CD4-positive, CD25-positive, alpha-beta regulatory T cell (primary cell): Measurements from ENCODE around the gene GUCY1B1. TPM values are rescaled to one million over a fixed set of nuclear protein-coding genes. Genes with fewer than 3 reads are reported as not detected.

ENCODE experiments used
- ATAC-seq, 2 donors: fragments of 150-1000 bp; cut with Tn5 transposase; one replicate each; pipeline ENCODE4 v1.10.0; 2021; ENCODE audit warnings: low read depth in 2 of 2, moderate number of reproducible peaks in 2 of 2, moderate library complexity in 1 of 2
- DNase-seq, 3 donors: peaks; one replicate each; pipeline versions ENCODE4 v3.0.0 to v3.0.0-alpha.2; 2012 to 2022; ENCODE audit warnings: mixed read lengths in 1 of 3
- H3K27ac ChIP-seq: one replicate; pipeline ENCODE4 v1.7.0; 2013; ENCODE audit warnings: mild to moderate bottlenecking, low read length; ENCODE audit not compliant: insufficient read depth, poor library complexity, severe bottlenecking
- H3K27me3 ChIP-seq: one replicate; pipeline ENCODE4 v1.7.0; 2013; ENCODE audit warnings: low read length; ENCODE audit not compliant: control insufficient read depth, insufficient read depth
- H3K36me3 ChIP-seq: one replicate; pipeline ENCODE4 v1.7.0; 2013; ENCODE audit warnings: mild to moderate bottlenecking, low read length, moderate library complexity; ENCODE audit not compliant: control insufficient read depth, insufficient read depth
- H3K4me1 ChIP-seq: 2 replicates; pipeline ENCODE4 v1.7.0; 2013; ENCODE audit warnings: mild to moderate bottlenecking, low read length; ENCODE audit not compliant: insufficient read depth, control insufficient read depth, poor library complexity, severe bottlenecking
- H3K4me3 ChIP-seq: one replicate; pipeline ENCODE4 v1.7.0; 2013; ENCODE audit warnings: low read depth, mild to moderate bottlenecking, low read length, moderate library complexity
- H3K9me3 ChIP-seq, 2 experiments: 1 replicate in 1 of 2; 2 replicates in 1 of 2; pipeline ENCODE4 v1.7.0; 2013; ENCODE audit warnings: low read length in 2 of 2, mild to moderate bottlenecking in 1 of 2, moderate library complexity in 1 of 2; ENCODE audit not compliant: control insufficient read depth in 2 of 2
- H3K27ac Mint-ChIP-seq, 3 donors: one replicate each; pipeline ENCODE4 v1.8.0; 2020 to 2022; ENCODE audit warnings: mild to moderate bottlenecking in 3 of 3, mixed read lengths in 3 of 3, moderate library complexity in 2 of 3
- H3K27me3 Mint-ChIP-seq: one replicate; pipeline ENCODE4 v1.8.0; 2022; ENCODE audit warnings: mild to moderate bottlenecking, mixed read lengths
- H3K36me3 Mint-ChIP-seq: one replicate; pipeline ENCODE4 v1.8.0; 2020; ENCODE audit warnings: mixed read lengths
- H3K4me1 Mint-ChIP-seq, 4 donors: one replicate each; pipeline ENCODE4 v1.8.0; 2020 to 2022; ENCODE audit warnings: mixed read lengths in 4 of 4, mild to moderate bottlenecking in 1 of 4
- H3K4me3 Mint-ChIP-seq, 4 donors: one replicate each; pipeline ENCODE4 v1.8.0; 2020 to 2022; ENCODE audit warnings: mild to moderate bottlenecking in 4 of 4, mixed read lengths in 4 of 4, moderate library complexity in 3 of 4
- H3K9me3 Mint-ChIP-seq, 7 donors: one replicate each; pipeline ENCODE4 v1.8.0; 2020 to 2022; ENCODE audit warnings: mixed read lengths in 7 of 7, mild to moderate bottlenecking in 3 of 7, moderate library complexity in 2 of 7
- polyA plus RNA-seq, 4 donors: library from polyadenylated mRNA; unstranded; fragments of 300-500 nt; fragmentation: Illumina TruSeq; gene quantifications; one replicate each; pipeline ENCODE4 v1.2.3, GENCODE V29; 2021
- total RNA-seq: library from RNA; stranded (reverse); gene quantifications from one replicate; pipeline ENCODE4 v1.2.3, GENCODE V29; 2022

The GUCY1B1 gene
- total and polyA plus RNA-seq, 5 donors from 2014 or later, result 0.12 to 2.5 (median 0.16) TPM; not detected in 2

DNA sequence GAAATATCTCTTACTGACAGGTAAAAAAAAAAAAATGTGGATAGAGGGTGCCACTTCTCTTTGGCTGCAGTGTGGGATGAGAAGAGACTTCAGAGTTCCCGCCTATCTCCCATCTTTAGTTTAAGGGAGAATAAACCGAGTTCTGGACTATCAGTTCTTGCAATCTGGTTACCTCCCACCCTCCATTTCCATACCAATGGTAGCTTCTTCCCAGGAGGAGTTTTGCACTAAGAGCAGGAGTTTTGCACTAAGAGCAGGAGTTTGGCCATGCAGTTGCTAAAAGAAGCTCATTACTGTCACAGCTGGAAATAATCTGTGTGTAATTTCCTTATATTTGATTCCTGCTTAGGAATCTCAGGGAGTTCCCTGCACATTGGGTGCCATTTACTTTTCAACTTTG is 10.8 kb upstream of the GUCY1B1 start:
- Histone ChIP-seq H3K4me1 (no peaks in the 10 kb centered on the region), H3K4me3 (no peak overlapping the region), H3K27me3 (no peaks in the 10 kb centered on the region), H3K27ac (no peak overlapping the region), H3K36me3 (no peaks in the 10 kb centered on the region), H3K9me3 (no peaks in the 10 kb centered on the region)
- H3K27me3 Mint-ChIP-seq, result no peaks in the 10 kb centered on the region
- ATAC-seq, result no peak
- no peaks in the 10 kb centered on the region for H3K36me3 Mint-ChIP-seq
- H3K4me1 Mint-ChIP-seq, result no peaks in the 10 kb centered on the region
- H3K27ac Mint-ChIP-seq, result no peak overlapping the region
- no peak overlapping the region for H3K4me3 Mint-ChIP-seq
- DNase-seq, result no peak
- peaks cover 0 to 2% (median 0%) of the 10 kb centered on the region in 7 donors for H3K9me3 Mint-ChIP-seq

DNA sequence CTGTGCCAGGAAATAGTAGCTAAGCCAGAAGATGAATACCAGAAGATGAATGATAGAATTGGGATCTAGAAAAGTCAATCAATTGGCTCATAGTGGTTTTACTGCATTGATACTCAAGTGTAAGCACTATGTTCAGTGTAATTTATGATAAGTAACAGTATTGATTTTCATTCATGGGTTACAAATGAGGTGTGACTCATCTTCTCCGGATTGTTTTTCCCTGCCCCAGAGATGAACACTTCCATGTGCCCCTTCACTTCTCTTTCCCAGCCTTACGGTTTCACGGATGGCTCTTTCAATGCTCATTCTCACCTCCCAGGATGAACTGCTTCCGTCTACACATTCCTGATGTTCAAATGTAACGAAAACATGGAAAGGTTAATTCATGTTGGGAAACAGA is 9.8 kb upstream of the GUCY1B1 start:
- H3K36me3 ChIP-seq, result no peaks in the 10 kb centered on the region
- H3K27ac ChIP-seq, result no peak overlapping the region
- H3K4me3 ChIP-seq, result no peak overlapping the region
- H3K27me3 ChIP-seq, result no peaks in the 10 kb centered on the region
- no peaks in the 10 kb centered on the region for H3K9me3 ChIP-seq
- H3K36me3 Mint-ChIP-seq, result no peaks in the 10 kb centered on the region
- ATAC-seq, result no peak
- no peak for DNase-seq
- H3K4me3 Mint-ChIP-seq, result no peak overlapping the region
- H3K27ac Mint-ChIP-seq, result no peak overlapping the region
- H3K4me1 ChIP-seq, result no peaks in the 10 kb centered on the region
- peaks cover 0 to 2% (median 0%) of the 10 kb centered on the region in 7 donors for H3K9me3 Mint-ChIP-seq
- H3K4me1 Mint-ChIP-seq, result no peaks in the 10 kb centered on the region
- H3K27me3 Mint-ChIP-seq, result no peaks in the 10 kb centered on the region

GRCh38 chr4:155751569-155751968 is 7.3 kb upstream of the GUCY1B1 start:
- Histone ChIP-seq H3K4me1 (no peaks in the 10 kb centered on the region), H3K27ac (no peak overlapping the region), H3K27me3 (no peaks in the 10 kb centered on the region), H3K9me3 (no peaks in the 10 kb centered on the region), H3K4me3 (no peak overlapping the region), H3K36me3 (no peaks in the 10 kb centered on the region)
- H3K9me3 Mint-ChIP-seq, result peaks cover 0 to 5% (median 0%) of the 10 kb centered on the region in 7 donors
- ATAC-seq (no peak), DNase-seq (no peak)
- H3K4me1 Mint-ChIP-seq, result no peaks in the 10 kb centered on the region
- no peaks in the 10 kb centered on the region for H3K36me3 Mint-ChIP-seq
- H3K4me3 Mint-ChIP-seq, result no peak overlapping the region
- H3K27ac Mint-ChIP-seq, result no peak overlapping the region
- H3K27me3 Mint-ChIP-seq, result no peaks in the 10 kb centered on the region

DNA sequence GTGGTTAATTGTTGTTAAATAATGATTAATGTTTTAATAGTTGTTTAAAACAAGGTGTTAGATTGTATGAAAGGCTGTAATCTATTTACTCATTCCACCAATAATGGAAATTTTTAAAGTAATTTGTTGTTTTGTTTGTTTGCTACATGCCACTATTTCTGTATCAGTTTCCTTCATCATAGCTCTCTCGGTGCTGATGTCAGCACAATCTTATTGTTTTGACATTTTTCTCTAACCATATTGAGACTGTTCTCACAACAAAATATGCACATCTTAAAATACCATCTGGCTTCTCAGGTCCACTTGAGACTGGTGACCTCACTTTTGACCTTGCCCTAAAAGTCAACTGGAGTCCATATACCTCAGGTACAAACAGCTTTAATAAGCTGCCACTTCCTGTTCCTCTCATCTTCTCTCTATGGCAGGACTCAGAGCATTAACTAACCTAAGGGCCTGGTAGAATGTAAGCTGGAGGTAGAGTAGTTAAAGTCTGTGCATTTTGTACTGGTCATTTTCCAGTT is 1.0 kb upstream of the GUCY1B1 start:
- Histone ChIP-seq H3K4me3 (no peak overlapping the region), H3K36me3 (no peaks in the 10 kb centered on the region), H3K9me3 (no peaks in the 10 kb centered on the region), H3K27ac (no peak overlapping the region), H3K4me1 (peaks cover 8% of the 10 kb centered on the region), H3K27me3 (peaks cover 15% of the 10 kb centered on the region)
- DNase-seq (no peak), ATAC-seq (no peak)
- H3K4me3 Mint-ChIP-seq, result no peak overlapping the region
- H3K27me3 Mint-ChIP-seq, result peaks cover 24% of the 10 kb centered on the region
- no peaks in the 10 kb centered on the region for H3K36me3 Mint-ChIP-seq
- peaks cover 0 to 4% (median 1%) of the 10 kb centered on the region in 4 donors for H3K4me1 Mint-ChIP-seq
- H3K27ac Mint-ChIP-seq, result no peak overlapping the region
- H3K9me3 Mint-ChIP-seq, result peaks cover 0 to 5% (median 0%) of the 10 kb centered on the region in 7 donors

DNA sequence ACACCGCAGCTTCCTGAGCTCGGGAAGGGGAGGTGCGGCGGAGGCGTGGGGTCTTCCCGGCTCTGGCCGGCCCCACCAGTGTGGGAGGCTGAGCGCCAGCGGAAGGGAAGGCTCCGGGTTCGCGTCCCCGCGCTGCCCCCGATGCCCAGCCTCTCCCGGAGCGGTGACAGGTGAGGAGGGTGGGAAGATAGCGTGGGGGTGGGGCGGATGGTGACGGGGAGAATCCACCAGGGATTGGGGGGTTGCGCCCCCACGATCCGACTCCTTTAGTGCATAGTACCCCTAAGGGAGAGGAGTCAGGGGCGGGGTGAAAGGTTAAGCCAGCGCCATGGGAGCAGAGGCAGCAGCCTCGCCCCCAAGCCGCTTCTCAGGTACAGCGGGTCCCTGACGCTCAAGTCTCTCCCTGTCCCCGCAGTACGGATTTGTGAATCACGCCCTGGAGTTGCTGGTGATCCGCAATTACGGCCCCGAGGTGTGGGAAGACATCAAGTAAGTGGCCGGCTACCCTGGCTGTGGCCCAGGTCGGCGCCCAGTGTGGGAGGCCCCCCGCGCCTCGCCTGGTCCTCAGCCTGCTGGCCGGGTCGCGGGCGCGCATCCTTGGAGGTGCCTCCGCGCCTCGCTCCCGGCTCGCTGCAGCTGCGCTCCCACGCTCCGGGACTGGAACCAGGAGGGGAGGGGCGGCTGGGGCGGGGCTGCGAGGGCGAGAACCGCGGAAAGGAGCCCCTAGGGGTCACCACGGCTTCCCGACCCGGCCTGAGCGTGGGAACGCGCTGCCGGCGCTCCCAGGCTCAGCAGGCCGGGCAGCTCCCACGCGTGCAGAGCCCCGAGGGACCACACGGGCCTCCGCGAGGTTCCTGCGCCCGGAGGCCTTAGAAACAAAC is 791 bp downstream of the GUCY1B1 start:
- H3K4me1 Mint-ChIP-seq, result peaks cover 0 to 4% (median 1%) of the 10 kb centered on the region in 4 donors
- H3K36me3 Mint-ChIP-seq, result no peaks in the 10 kb centered on the region
- Histone ChIP-seq H3K4me3 (no peak overlapping the region), H3K27ac (no peak overlapping the region), H3K36me3 (no peaks in the 10 kb centered on the region), H3K27me3 (peaks cover 15% of the 10 kb centered on the region), H3K9me3 (no peaks in the 10 kb centered on the region), H3K4me1 (peaks cover 8% of the 10 kb centered on the region)
- no peak overlapping the region for H3K27ac Mint-ChIP-seq
- peaks cover 0 to 5% (median 0%) of the 10 kb centered on the region in 7 donors for H3K9me3 Mint-ChIP-seq
- H3K27me3 Mint-ChIP-seq, result peaks cover 24% of the 10 kb centered on the region
- ATAC-seq, result peak in 1 of 2 donors; percentile 9
- peak overlapping the region in 1 of 4 donors; percentile 50 for H3K4me3 Mint-ChIP-seq
- DNase-seq, result no peak

- no peaks in the 10 kb centered on the region for H3K36me3 ChIP-seq
- H3K27ac ChIP-seq, result no peak overlapping the region
- H3K36me3 Mint-ChIP-seq, result no peaks in the 10 kb centered on the region
- H3K4me3 ChIP-seq, result no peak overlapping the region
- H3K9me3 Mint-ChIP-seq, result peaks cover 0 to 5% (median 0%) of the 10 kb centered on the region in 7 donors
- H3K4me3 Mint-ChIP-seq, result no peak overlapping the region
- peaks cover 15% of the 10 kb centered on the region for H3K27me3 ChIP-seq
- no peaks in the 10 kb centered on the region for H3K9me3 ChIP-seq
- no peak for ATAC-seq
- no peak for DNase-seq
- H3K4me1 Mint-ChIP-seq, result peaks cover 0 to 4% (median 1%) of the 10 kb centered on the region in 4 donors
- peaks cover 8% of the 10 kb centered on the region for H3K4me1 ChIP-seq
- peaks cover 24% of the 10 kb centered on the region for H3K27me3 Mint-ChIP-seq
- no peak overlapping the region for H3K27ac Mint-ChIP-seq
These were observed 2.2 kb downstream of the GUCY1B1 start for GRCh38 chr4:155761047-155761446.

DNA sequence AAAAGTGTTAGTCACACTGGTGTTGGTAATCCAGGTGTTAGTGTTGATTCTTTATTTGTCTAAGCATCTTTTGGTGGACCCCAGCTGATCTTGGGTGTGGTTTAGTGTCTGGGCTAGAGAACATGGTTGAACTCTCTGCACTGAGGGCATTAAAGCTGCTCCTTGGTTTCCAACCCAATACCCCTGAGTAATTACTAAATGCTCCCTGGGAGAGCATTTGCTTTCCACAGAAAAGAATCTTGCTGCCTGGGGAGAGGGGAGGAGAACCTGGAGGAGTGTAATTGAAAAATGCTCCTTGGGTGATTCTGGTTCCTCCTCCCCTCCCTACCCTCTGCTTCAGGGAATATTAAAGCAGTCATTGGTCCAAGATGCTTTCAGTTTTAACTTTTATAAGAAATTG is 3.1 kb downstream of the GUCY1B1 start:
- ATAC-seq, result no peak
- Mint-ChIP-seq H3K4me3 (no peak overlapping the region), H3K27ac (no peak overlapping the region), H3K36me3 (no peaks in the 10 kb centered on the region), H3K4me1 (peaks cover 0 to 4% (median under 1%) of the 10 kb centered on the region in 4 donors), H3K27me3 (peaks cover 22% of the 10 kb centered on the region), H3K9me3 (peaks cover 0 to 5% (median 0%) of the 10 kb centered on the region in 7 donors)
- H3K36me3 ChIP-seq, result no peaks in the 10 kb centered on the region
- peaks cover 15% of the 10 kb centered on the region for H3K27me3 ChIP-seq
- H3K27ac ChIP-seq, result no peak overlapping the region
- H3K4me3 ChIP-seq, result no peak overlapping the region
- no peaks in the 10 kb centered on the region for H3K9me3 ChIP-seq
- DNase-seq, result no peak
- peaks cover 8% of the 10 kb centered on the region for H3K4me1 ChIP-seq
